ENCODE data around the gene GBP4. TPM values are rescaled to one million over a fixed set of nuclear protein-coding genes. Genes with fewer than 3 reads are reported as not detected.

Gene GBP4
- total RNA-seq, 4 donors from 2014 or later = 4.4 to 11.6 (median 5.8) TPM

DNA sequence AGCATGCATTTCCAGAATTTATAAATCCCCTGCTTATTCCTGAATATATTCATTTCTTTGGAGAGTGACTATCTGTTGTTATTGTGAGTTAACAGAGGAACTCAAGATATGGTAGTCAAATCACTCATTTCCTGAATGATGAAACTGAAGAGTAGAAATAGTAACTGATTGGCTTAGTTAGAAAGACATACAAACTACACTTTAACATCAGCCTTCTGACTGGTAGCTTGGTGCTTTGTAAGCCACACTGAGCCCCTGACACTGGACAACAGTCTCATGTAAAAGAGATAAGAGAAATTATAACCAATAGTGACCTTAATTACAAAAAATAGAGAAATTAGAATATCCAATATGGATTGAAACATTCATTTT is 27.7 kb downstream of the GBP4 start:
- Histone ChIP-seq H3K4me3 (no peak overlapping the region), H3K4me1 (no peaks in the 10 kb centered on the region), H3K27ac (no peak overlapping the region), H3K27me3 (no peaks in the 10 kb centered on the region), H3K9me3 (no peaks in the 10 kb centered on the region), H3K36me3 (no peaks in the 10 kb centered on the region)
- no peak for DNase-seq
- no peak for TF ChIP-seq POLR2A (IDR thresholded peaks at IDR 0.05)

DNA sequence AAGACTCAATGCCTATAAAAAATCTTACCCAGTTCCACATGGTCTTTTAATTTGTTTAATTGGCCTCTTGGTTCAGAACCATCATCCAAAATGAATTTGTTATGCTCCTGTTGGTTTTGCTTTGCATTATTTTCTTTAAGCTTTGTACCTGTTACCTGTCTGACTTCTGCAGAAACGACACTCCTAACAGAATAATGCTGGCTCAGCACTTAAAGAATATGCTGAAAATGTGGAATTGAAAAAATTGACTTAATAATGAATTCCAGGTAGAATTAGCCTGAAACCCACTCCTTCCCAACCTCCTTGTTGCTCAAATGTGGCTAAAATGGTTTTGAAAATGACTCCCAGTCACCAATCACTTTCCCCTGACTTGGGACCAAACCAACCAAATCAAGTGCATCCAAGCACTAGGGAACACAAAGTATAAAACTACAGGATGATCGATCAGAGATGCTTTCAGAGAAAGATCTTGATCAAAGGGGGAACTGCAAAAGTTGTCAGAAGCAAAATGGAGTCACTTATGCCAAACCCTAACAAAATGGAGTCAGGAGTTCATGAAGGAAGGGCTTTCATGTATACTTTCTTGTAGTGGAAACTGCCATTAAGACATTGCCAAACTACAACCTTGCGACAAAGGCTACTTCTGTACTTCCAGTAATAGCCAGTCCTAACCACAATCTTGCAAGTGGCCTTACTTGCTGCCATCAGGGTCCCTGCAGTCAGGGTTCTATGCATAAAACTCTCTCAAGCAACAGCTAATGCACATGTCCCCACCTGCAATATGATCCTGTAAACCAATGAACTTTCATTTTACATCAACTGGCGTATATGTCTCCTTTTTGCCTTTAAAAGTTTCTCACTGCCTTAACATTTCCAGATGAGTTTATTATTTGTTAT is 28.3 kb downstream of the GBP4 start:
- no peak for TF ChIP-seq POLR2A (IDR thresholded peaks at IDR 0.05)
- TF ChIP-seq, protein P1, sequence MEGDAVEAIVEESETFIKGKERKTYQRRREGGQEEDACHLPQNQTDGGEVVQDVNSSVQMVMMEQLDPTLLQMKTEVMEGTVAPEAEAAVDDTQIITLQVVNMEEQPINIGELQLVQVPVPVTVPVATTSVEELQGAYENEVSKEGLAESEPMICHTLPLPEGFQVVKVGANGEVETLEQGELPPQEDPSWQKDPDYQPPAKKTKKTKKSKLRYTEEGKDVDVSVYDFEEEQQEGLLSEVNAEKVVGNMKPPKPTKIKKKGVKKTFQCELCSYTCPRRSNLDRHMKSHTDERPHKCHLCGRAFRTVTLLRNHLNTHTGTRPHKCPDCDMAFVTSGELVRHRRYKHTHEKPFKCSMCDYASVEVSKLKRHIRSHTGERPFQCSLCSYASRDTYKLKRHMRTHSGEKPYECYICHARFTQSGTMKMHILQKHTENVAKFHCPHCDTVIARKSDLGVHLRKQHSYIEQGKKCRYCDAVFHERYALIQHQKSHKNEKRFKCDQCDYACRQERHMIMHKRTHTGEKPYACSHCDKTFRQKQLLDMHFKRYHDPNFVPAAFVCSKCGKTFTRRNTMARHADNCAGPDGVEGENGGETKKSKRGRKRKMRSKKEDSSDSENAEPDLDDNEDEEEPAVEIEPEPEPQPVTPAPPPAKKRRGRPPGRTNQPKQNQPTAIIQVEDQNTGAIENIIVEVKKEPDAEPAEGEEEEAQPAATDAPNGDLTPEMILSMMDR (IDR thresholded peaks at IDR 0.05) = no peak
- H3K36me3 ChIP-seq = no peaks in the 10 kb centered on the region
- H3K4me1 ChIP-seq = no peaks in the 10 kb centered on the region
- H3K27ac ChIP-seq = no peak overlapping the region
- no peak for DNase-seq
- no peaks in the 10 kb centered on the region for H3K27me3 ChIP-seq
- H3K9me3 ChIP-seq = no peaks in the 10 kb centered on the region
- H3K4me3 ChIP-seq = no peak overlapping the region

DNA sequence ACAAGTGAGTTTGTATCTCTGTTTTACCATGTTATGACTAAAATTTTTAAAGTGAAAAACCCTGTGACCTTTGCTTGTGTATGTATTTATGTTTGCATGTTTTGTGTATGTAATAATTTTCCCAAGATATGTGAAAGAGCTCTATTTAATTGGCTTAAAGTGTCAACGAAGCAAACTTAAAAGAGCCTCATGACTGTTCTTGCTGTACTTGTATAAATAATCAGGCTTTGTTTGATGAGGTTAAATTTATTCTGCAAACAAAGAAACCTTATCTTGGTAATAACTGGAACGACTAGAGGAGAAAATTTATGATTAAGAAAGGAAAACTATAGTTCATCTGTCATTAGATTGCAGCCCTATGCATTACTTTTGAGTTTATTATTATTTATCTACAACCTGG is 29.6 kb downstream of the GBP4 start:
- TF ChIP-seq, protein P1 (IDR thresholded peaks at IDR 0.05) = no peak
- TF ChIP-seq POLR2A (IDR thresholded peaks at IDR 0.05) = no peak
- Histone ChIP-seq H3K27ac (no peak overlapping the region), H3K27me3 (no peaks in the 10 kb centered on the region), H3K4me1 (no peaks in the 10 kb centered on the region), H3K36me3 (no peaks in the 10 kb centered on the region), H3K4me3 (no peak overlapping the region), H3K9me3 (no peaks in the 10 kb centered on the region)
- DNase-seq = no peak

DNA sequence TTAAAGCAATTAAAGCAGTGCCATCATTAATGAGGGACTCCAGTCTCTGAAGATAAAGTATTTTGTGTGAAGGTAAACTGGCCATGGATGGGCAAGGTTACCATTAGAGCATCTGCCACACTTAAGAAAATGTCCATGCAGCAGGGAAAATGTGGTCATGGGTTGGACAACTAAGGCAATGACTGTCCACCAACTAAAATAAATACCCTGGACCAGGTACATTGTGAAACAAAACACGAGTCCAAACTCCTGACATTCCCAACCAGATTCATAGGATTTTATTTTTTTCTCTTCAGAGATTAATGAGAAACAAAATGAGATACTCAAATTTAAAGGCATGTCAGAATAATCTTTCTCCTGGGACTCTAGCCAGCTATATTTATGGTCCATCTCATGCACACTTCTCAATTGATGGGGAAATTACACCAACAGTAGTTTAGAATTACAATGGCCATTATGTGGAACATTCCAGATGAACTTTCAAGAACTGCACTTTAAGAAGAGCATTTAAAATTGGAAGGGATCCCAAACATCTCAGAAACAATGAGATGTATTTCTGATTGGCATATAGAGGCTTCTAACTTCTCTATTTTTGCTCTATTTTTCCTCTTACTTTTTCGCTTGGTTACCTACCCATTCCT is 31.0 kb downstream of the GBP4 start:
- Histone ChIP-seq H3K9me3 (no peaks in the 10 kb centered on the region), H3K4me1 (no peaks in the 10 kb centered on the region), H3K27me3 (no peaks in the 10 kb centered on the region), H3K4me3 (no peak overlapping the region), H3K27ac (no peak overlapping the region), H3K36me3 (no peaks in the 10 kb centered on the region)
- DNase-seq = no peak
- TF ChIP-seq, protein P1 (IDR thresholded peaks at IDR 0.05) = no peak
- TF ChIP-seq POLR2A (IDR thresholded peaks at IDR 0.05) = no peak

DNA sequence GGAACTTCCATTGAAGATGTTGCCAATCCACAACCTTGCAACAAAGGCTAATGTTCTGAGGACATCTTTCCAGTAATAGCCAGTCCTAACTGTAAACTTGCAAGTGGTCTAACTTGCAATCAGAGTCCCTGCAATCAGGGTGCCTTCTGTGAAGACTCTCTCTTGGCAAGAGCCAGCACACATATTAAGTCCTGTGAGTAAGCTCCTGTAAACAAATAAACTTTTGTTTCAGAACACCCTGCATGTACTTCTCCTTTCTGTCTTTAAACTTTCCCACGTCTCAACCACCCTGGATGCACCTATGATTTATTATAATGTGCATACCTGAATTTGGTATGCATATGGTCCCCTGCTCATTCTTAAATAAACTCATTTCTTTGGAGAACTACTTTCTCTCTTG is 32.0 kb downstream of the GBP4 start:
- Histone ChIP-seq H3K27ac (no peak overlapping the region), H3K4me3 (no peak overlapping the region), H3K9me3 (no peaks in the 10 kb centered on the region), H3K27me3 (no peaks in the 10 kb centered on the region), H3K4me1 (no peaks in the 10 kb centered on the region), H3K36me3 (no peaks in the 10 kb centered on the region)
- no peak for DNase-seq
- TF ChIP-seq, protein P1 (IDR thresholded peaks at IDR 0.05) = no peak
- TF ChIP-seq POLR2A (IDR thresholded peaks at IDR 0.05) = no peak

DNA sequence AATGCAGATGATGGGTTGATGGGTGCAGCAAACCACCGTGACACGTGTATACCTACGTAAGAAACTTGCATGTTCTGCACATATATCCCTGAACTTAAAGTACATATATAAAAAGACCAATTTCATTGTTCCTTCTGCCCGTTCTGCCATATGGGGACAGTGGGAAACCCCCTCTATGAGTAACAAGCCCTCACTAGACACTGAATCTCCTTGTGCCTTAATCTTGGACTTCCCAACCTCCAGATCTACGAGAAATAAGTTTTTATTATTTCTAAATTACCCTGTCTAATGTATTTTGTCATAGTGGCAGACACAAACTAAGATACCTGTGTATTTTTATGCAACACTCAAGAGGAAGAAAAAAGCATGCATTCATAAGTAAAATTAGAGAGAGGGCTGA is 32.9 kb downstream of the GBP4 start:
- no peaks in the 10 kb centered on the region for H3K27me3 ChIP-seq
- H3K4me3 ChIP-seq = no peak overlapping the region
- TF ChIP-seq, protein P1 (IDR thresholded peaks at IDR 0.05) = no peak
- TF ChIP-seq POLR2A (IDR thresholded peaks at IDR 0.05) = no peak
- no peaks in the 10 kb centered on the region for H3K4me1 ChIP-seq
- H3K36me3 ChIP-seq = no peaks in the 10 kb centered on the region
- no peak overlapping the region for H3K27ac ChIP-seq
- no peaks in the 10 kb centered on the region for H3K9me3 ChIP-seq
- DNase-seq = no peak
